Central memory CD8-positive, alpha-beta T cell (primary cell): ENCODE results near the gene NT5DC1.

Experiments used
- ATAC-seq: fragments of 150-1000 bp; cut with Tn5 transposase; replicated peaks from 2 replicates; pipeline ENCODE4 v1.10.0; 2022; ENCODE audit warnings: mild to moderate bottlenecking, moderate FRiP score, moderate number of reproducible peaks; ENCODE audit not compliant: poor library complexity, severe bottlenecking; ENCODE audit errors: extremely low read depth
- DNase-seq, 2 donors: peaks; one replicate each; pipeline ENCODE4 v3.0.0; 2021; ENCODE audit warnings: low spot score in 2 of 2
- H3K27ac Mint-ChIP-seq: one replicate; pipeline ENCODE4 v1.8.0; 2022; ENCODE audit warnings: low read depth, mild to moderate bottlenecking, moderate library complexity, mixed read lengths
- H3K27me3 Mint-ChIP-seq: one replicate; pipeline ENCODE4 v1.8.0; 2022; ENCODE audit warnings: mixed read lengths
- H3K36me3 Mint-ChIP-seq: one replicate; pipeline ENCODE4 v1.8.0; 2022; ENCODE audit warnings: mild to moderate bottlenecking, moderate library complexity, mixed read lengths; ENCODE audit not compliant: insufficient read depth
- H3K4me1 Mint-ChIP-seq: one replicate; pipeline ENCODE4 v1.8.0; 2022; ENCODE audit warnings: mixed read lengths
- H3K4me3 Mint-ChIP-seq: one replicate; pipeline ENCODE4 v1.8.0; 2022; ENCODE audit warnings: mild to moderate bottlenecking, moderate library complexity, mixed read lengths
- H3K9me3 Mint-ChIP-seq: one replicate; pipeline ENCODE4 v1.8.0; 2022; ENCODE audit warnings: mixed read lengths

Gene NT5DC1

GRCh38 chr6:116191881-116192280 lies 91.2 kb downstream of the NT5DC1 start:
- no peaks in the 10 kb centered on the region for H3K4me1 Mint-ChIP-seq
- H3K4me3 Mint-ChIP-seq, result no peak overlapping the region
- DNase-seq (no peak), ATAC-seq (no peak)
- no peaks in the 10 kb centered on the region for H3K27me3 Mint-ChIP-seq
- H3K27ac Mint-ChIP-seq, result no peak overlapping the region
- H3K36me3 Mint-ChIP-seq, result peaks cover 1% of the 10 kb centered on the region
- H3K9me3 Mint-ChIP-seq, result no peaks in the 10 kb centered on the region

GRCh38 chr6:116192786-116193185 lies 92.1 kb downstream of the NT5DC1 start:
- ATAC-seq (no peak), DNase-seq (no peak)
- Mint-ChIP-seq H3K4me1 (no peaks in the 10 kb centered on the region), H3K27ac (no peak overlapping the region), H3K36me3 (peaks cover 1% of the 10 kb centered on the region), H3K4me3 (no peak overlapping the region), H3K9me3 (no peaks in the 10 kb centered on the region), H3K27me3 (no peaks in the 10 kb centered on the region)

GRCh38 chr6:116196841-116197240 lies 96.2 kb downstream of the NT5DC1 start:
- Mint-ChIP-seq H3K9me3 (no peaks in the 10 kb centered on the region), H3K4me1 (no peaks in the 10 kb centered on the region), H3K27me3 (no peaks in the 10 kb centered on the region), H3K36me3 (peaks cover 1% of the 10 kb centered on the region), H3K27ac (no peak overlapping the region), H3K4me3 (no peak overlapping the region)
- no peak for DNase-seq
- no peak for ATAC-seq

GRCh38 chr6:116200619-116201249 lies 100.1 kb downstream of the NT5DC1 start:
- no peak overlapping the region for H3K4me3 Mint-ChIP-seq
- H3K9me3 Mint-ChIP-seq, result no peaks in the 10 kb centered on the region
- H3K27ac Mint-ChIP-seq, result no peak overlapping the region
- H3K27me3 Mint-ChIP-seq, result no peaks in the 10 kb centered on the region
- H3K36me3 Mint-ChIP-seq, result peaks cover 5% of the 10 kb centered on the region
- ATAC-seq (no peak), DNase-seq (no peak)
- no peaks in the 10 kb centered on the region for H3K4me1 Mint-ChIP-seq

- Mint-ChIP-seq H3K27ac (no peak overlapping the region), H3K4me1 (no peaks in the 10 kb centered on the region), H3K9me3 (no peaks in the 10 kb centered on the region), H3K36me3 (peaks cover 5% of the 10 kb centered on the region), H3K4me3 (no peak overlapping the region), H3K27me3 (no peaks in the 10 kb centered on the region)
- DNase-seq (no peak), ATAC-seq (no peak)
These were observed 100.9 kb downstream of the NT5DC1 start for GRCh38 chr6:116201538-116201937.

GRCh38 chr6:116205281-116205680 lies 104.6 kb downstream of the NT5DC1 start:
- Mint-ChIP-seq H3K4me3 (no peak overlapping the region), H3K27me3 (no peaks in the 10 kb centered on the region), H3K27ac (no peak overlapping the region), H3K4me1 (no peaks in the 10 kb centered on the region), H3K9me3 (no peaks in the 10 kb centered on the region), H3K36me3 (peaks cover 5% of the 10 kb centered on the region)
- DNase-seq (no peak), ATAC-seq (no peak)

GRCh38 chr6:116206231-116206903 lies 105.7 kb downstream of the NT5DC1 start:
- no peak for DNase-seq
- no peak overlapping the region for H3K27ac Mint-ChIP-seq
- no peak for ATAC-seq
- no peaks in the 10 kb centered on the region for H3K27me3 Mint-ChIP-seq
- H3K9me3 Mint-ChIP-seq, result no peaks in the 10 kb centered on the region
- H3K36me3 Mint-ChIP-seq, result peaks cover 5% of the 10 kb centered on the region
- H3K4me1 Mint-ChIP-seq, result no peaks in the 10 kb centered on the region
- H3K4me3 Mint-ChIP-seq, result no peak overlapping the region

GRCh38 chr6:116208056-116208785 lies 107.6 kb downstream of the NT5DC1 start:
- Mint-ChIP-seq H3K27me3 (no peaks in the 10 kb centered on the region), H3K4me3 (no peak overlapping the region), H3K4me1 (no peaks in the 10 kb centered on the region), H3K27ac (no peak overlapping the region), H3K9me3 (no peaks in the 10 kb centered on the region), H3K36me3 (peaks cover 2% of the 10 kb centered on the region)
- no peak for DNase-seq
- ATAC-seq, result no peak

- no peaks in the 10 kb centered on the region for H3K27me3 Mint-ChIP-seq
- no peak overlapping the region for H3K4me3 Mint-ChIP-seq
- DNase-seq (no peak), ATAC-seq (no peak)
- H3K9me3 Mint-ChIP-seq, result no peaks in the 10 kb centered on the region
- H3K36me3 Mint-ChIP-seq, result no peaks in the 10 kb centered on the region
- H3K4me1 Mint-ChIP-seq, result no peaks in the 10 kb centered on the region
- no peak overlapping the region for H3K27ac Mint-ChIP-seq
These were observed 109.7 kb downstream of the NT5DC1 start for GRCh38 chr6:116210316-116210715.

- Mint-ChIP-seq H3K4me3 (no peak overlapping the region), H3K36me3 (no peaks in the 10 kb centered on the region), H3K4me1 (no peaks in the 10 kb centered on the region), H3K27me3 (no peaks in the 10 kb centered on the region), H3K27ac (no peak overlapping the region), H3K9me3 (no peaks in the 10 kb centered on the region)
- no peak for DNase-seq
- no peak for ATAC-seq
These were observed 110.2 kb downstream of the NT5DC1 start for GRCh38 chr6:116210750-116211425.

GRCh38 chr6:116214681-116215080 lies 114.0 kb downstream of the NT5DC1 start:
- Mint-ChIP-seq H3K4me3 (no peak overlapping the region), H3K9me3 (no peaks in the 10 kb centered on the region), H3K36me3 (no peaks in the 10 kb centered on the region), H3K27me3 (no peaks in the 10 kb centered on the region), H3K27ac (no peak overlapping the region), H3K4me1 (no peaks in the 10 kb centered on the region)
- ATAC-seq (no peak), DNase-seq (no peak)

- no peaks in the 10 kb centered on the region for H3K9me3 Mint-ChIP-seq
- H3K36me3 Mint-ChIP-seq, result no peaks in the 10 kb centered on the region
These were observed 114.8 kb downstream of the NT5DC1 start for GRCh38 chr6:116215414-116215813.

More at GRCh38 chr6:116215414-116215813, 114.8 kb downstream of the NT5DC1 start:
- H3K4me1 Mint-ChIP-seq, result no peaks in the 10 kb centered on the region
- ATAC-seq, result no peak
- no peaks in the 10 kb centered on the region for H3K27me3 Mint-ChIP-seq
- H3K4me3 Mint-ChIP-seq, result no peak overlapping the region
- no peak overlapping the region for H3K27ac Mint-ChIP-seq
- no peak for DNase-seq
